ENCODE measurements around the gene CCNL1.

The CCNL1 gene

GRCh38 chr3:157157836-157158235 lies 2.1 kb downstream of the CCNL1 start:
- H3K4me3 ChIP-seq (replicated peaks; ENCODE audit: low read depth, low read length), result peak overlapping the region; percentile 97
- peaks cover 5% of the 10 kb centered on the region for H3K36me3 ChIP-seq (ENCODE audit: control insufficient read depth, insufficient read depth, low read length)
- TF ChIP-seq, protein P1, sequence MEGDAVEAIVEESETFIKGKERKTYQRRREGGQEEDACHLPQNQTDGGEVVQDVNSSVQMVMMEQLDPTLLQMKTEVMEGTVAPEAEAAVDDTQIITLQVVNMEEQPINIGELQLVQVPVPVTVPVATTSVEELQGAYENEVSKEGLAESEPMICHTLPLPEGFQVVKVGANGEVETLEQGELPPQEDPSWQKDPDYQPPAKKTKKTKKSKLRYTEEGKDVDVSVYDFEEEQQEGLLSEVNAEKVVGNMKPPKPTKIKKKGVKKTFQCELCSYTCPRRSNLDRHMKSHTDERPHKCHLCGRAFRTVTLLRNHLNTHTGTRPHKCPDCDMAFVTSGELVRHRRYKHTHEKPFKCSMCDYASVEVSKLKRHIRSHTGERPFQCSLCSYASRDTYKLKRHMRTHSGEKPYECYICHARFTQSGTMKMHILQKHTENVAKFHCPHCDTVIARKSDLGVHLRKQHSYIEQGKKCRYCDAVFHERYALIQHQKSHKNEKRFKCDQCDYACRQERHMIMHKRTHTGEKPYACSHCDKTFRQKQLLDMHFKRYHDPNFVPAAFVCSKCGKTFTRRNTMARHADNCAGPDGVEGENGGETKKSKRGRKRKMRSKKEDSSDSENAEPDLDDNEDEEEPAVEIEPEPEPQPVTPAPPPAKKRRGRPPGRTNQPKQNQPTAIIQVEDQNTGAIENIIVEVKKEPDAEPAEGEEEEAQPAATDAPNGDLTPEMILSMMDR (IDR thresholded peaks at IDR 0.05; ENCODE audit: insufficient read depth, low read length, poor library complexity, severe bottlenecking), result no peak

GRCh38 chr3:157156837-157157635 lies 2.9 kb downstream of the CCNL1 start:
- Histone ChIP-seq H3K36me3 (ENCODE audit: control insufficient read depth, insufficient read depth, low read length) (peaks cover 5% of the 10 kb centered on the region), H3K4me3 (replicated peaks; ENCODE audit: low read depth, low read length) (peak overlapping the region; percentile 97), H3K27me3 (replicated peaks; ENCODE audit: control insufficient read depth, insufficient read depth, low read length) (no peaks in the 10 kb centered on the region)
- TF ChIP-seq, protein P1 (IDR thresholded peaks at IDR 0.05; ENCODE audit: insufficient read depth, low read length, poor library complexity, severe bottlenecking), result no peak
- DNase-seq (ENCODE audit: extremely low read depth, insufficient read length), result no peak

More at GRCh38 chr3:157157836-157158235, 2.1 kb downstream of the CCNL1 start:
- H3K27me3 ChIP-seq (replicated peaks; ENCODE audit: control insufficient read depth, insufficient read depth, low read length), result no peaks in the 10 kb centered on the region
- DNase-seq (ENCODE audit: extremely low read depth, insufficient read length), result no peak

DNA sequence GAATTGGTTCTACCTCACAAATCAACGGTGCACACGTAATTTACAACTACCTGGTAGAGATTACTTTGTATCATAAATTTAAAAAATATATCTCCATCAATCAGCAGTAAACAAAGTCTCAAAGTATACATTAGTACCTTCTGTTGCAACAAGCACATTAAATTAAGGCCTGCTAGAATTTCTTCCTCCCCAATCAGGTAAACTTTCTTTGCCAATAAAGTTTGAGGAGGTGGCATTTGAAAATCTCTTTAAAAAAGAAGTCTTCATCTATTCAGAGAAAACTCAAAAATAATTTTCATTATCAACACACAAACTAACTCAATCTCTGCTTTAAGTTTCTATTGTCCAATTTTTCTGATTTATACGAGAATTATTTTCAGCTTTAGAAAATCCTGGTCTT lies 4.4 kb downstream of the CCNL1 start:
- Histone ChIP-seq H3K4me3 (replicated peaks; ENCODE audit: low read depth, low read length) (no peak overlapping the region; the same call in 1 of the 2 replicates), H3K27me3 (replicated peaks; ENCODE audit: control insufficient read depth, insufficient read depth, low read length) (no peaks in the 10 kb centered on the region), H3K36me3 (ENCODE audit: control insufficient read depth, insufficient read depth, low read length) (peaks cover 7% of the 10 kb centered on the region)
- TF ChIP-seq, protein P1 (IDR thresholded peaks at IDR 0.05; ENCODE audit: insufficient read depth, low read length, poor library complexity, severe bottlenecking), result no peak
- no peak for DNase-seq (ENCODE audit: extremely low read depth, insufficient read length)

DNA sequence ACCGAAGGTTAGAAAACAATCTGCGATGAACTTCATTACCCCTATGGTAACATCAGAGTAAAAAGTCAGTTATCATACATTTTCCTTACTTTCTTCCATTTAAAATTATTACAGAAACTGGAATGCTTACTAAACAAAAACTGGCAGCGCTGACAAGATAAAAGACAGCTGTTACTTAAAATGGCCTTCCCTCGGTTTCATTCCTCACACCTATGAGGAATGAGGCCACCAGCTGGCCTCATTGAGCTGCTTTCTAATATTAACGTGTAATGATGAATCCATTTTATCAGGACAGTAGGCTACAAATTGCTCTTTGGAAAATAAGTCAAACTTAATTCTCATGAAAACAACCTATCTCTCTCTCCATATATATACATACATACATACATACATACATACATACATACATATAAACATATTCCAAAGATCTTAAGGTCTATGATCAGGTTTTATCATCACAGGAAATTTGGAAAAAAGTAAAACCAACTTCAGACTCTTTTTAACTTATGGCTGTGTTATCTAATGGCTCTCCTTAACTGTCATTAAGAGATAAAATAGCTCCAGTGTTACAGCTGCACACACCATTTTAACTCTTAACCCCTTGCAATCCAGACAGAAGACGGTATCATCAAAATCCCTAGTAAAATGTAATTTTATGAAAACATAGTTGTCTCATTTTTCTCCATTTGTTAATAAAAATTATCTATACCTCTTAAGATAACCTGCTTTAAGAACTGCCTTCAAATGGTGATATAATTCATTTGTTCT lies 5.2 kb downstream of the CCNL1 start:
- DNase-seq (ENCODE audit: extremely low read depth, insufficient read length), result no peak
- peaks cover 7% of the 10 kb centered on the region for H3K36me3 ChIP-seq (ENCODE audit: control insufficient read depth, insufficient read depth, low read length)
- no peaks in the 10 kb centered on the region for H3K27me3 ChIP-seq (replicated peaks; ENCODE audit: control insufficient read depth, insufficient read depth, low read length)
- TF ChIP-seq, protein P1 (IDR thresholded peaks at IDR 0.05; ENCODE audit: insufficient read depth, low read length, poor library complexity, severe bottlenecking), result no peak
- H3K4me3 ChIP-seq (replicated peaks; ENCODE audit: low read depth, low read length), result no peak overlapping the region

DNA sequence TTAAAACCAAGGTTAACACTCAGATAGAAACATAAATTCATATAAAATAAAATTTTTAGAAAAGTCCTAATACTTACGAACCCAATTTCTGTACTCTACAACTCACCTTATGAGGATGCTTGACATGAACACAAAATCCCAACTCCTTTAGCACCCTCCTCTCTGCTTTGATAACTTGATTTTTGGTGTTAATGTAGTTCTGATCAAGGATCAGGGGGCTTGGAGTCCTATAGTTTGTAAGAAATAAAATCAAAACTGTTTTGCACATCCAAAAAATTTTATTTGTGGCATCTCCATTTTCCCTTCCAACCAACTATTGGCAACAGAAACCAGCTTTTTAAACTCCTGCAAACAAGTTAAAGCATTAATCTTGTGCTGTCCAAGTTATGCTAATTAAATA lies 7.0 kb downstream of the CCNL1 start:
- DNase-seq (ENCODE audit: extremely low read depth, insufficient read length), result no peak
- no peak overlapping the region for H3K4me3 ChIP-seq (replicated peaks; ENCODE audit: low read depth, low read length)
- H3K27me3 ChIP-seq (replicated peaks; ENCODE audit: control insufficient read depth, insufficient read depth, low read length), result no peaks in the 10 kb centered on the region
- H3K36me3 ChIP-seq (ENCODE audit: control insufficient read depth, insufficient read depth, low read length), result peaks cover 11% of the 10 kb centered on the region
- TF ChIP-seq, protein P1 (IDR thresholded peaks at IDR 0.05; ENCODE audit: insufficient read depth, low read length, poor library complexity, severe bottlenecking), result no peak
